Measurements from ENCODE around the gene FAM131A.

GRCh38 chr3:184307915-184308314 is 29.5 kb upstream of the FAM131A start:
- TF ChIP-seq TAF1 (IDR thresholded peaks at IDR 0.05; ENCODE audit: borderline replicate concordance, insufficient read depth, low read length) (no peak), POLR2AphosphoS5 (IDR thresholded peaks at IDR 0.05; ENCODE audit: low read depth, low read length) (no peak), SIN3A (IDR thresholded peaks at IDR 0.05; ENCODE audit: borderline replicate concordance, insufficient read depth, low read length) (no peak)
- TF ChIP-seq, protein P1, sequence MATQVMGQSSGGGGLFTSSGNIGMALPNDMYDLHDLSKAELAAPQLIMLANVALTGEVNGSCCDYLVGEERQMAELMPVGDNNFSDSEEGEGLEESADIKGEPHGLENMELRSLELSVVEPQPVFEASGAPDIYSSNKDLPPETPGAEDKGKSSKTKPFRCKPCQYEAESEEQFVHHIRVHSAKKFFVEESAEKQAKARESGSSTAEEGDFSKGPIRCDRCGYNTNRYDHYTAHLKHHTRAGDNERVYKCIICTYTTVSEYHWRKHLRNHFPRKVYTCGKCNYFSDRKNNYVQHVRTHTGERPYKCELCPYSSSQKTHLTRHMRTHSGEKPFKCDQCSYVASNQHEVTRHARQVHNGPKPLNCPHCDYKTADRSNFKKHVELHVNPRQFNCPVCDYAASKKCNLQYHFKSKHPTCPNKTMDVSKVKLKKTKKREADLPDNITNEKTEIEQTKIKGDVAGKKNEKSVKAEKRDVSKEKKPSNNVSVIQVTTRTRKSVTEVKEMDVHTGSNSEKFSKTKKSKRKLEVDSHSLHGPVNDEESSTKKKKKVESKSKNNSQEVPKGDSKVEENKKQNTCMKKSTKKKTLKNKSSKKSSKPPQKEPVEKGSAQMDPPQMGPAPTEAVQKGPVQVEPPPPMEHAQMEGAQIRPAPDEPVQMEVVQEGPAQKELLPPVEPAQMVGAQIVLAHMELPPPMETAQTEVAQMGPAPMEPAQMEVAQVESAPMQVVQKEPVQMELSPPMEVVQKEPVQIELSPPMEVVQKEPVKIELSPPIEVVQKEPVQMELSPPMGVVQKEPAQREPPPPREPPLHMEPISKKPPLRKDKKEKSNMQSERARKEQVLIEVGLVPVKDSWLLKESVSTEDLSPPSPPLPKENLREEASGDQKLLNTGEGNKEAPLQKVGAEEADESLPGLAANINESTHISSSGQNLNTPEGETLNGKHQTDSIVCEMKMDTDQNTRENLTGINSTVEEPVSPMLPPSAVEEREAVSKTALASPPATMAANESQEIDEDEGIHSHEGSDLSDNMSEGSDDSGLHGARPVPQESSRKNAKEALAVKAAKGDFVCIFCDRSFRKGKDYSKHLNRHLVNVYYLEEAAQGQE (IDR thresholded peaks at IDR 0.05; ENCODE audit: insufficient read depth in 1 of 2, low read depth in 2 of 2, low read length in 2 of 2), result no peak
